Stimulated activated CD4-positive, alpha-beta T cell treated with anti-CD3 and anti-CD28 coated beads, Interleukin-15, amount 100 ng/mL, for 24 hours (primary cell): ENCODE results near the gene MVD.

Experiments
- DNase-seq: peaks from one replicate; pipeline ENCODE4 v3.0.0-alpha.2; 2020

Gene MVD

DNA sequence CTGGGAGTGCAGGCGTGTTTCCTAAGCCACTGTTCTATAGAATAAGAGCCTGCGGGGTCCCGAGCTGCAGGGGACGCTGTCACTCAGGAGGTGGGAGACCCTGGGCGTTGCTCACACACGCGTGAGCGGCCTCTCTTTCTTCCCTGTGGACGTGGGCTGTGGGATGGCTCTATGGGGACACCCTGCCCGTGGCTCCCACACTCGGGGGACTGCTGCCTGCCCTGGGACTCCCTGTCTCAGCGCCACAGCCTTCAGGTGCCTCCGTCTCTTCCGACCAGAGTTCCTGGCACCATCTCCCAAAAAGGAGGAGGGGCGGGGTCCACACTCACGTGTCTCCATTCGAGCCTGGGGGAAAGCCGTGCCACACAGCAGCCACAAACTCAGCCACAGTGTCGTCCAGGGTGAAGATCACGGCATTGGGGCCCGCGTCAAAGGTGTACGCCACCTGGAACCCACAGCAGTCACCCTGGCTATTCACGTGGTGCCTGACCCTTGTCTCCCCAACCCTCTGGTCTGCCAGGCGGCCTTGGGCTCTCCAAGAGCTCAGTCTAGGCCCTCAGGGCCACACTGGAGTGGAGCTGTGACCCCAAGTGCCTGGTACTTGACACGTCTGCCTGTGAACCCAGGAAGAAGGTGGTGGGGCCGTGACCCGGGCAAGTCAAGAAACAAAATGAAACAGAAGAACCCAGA lies 8.4 kb downstream of the MVD start:
- DNase-seq: no peak

DNA sequence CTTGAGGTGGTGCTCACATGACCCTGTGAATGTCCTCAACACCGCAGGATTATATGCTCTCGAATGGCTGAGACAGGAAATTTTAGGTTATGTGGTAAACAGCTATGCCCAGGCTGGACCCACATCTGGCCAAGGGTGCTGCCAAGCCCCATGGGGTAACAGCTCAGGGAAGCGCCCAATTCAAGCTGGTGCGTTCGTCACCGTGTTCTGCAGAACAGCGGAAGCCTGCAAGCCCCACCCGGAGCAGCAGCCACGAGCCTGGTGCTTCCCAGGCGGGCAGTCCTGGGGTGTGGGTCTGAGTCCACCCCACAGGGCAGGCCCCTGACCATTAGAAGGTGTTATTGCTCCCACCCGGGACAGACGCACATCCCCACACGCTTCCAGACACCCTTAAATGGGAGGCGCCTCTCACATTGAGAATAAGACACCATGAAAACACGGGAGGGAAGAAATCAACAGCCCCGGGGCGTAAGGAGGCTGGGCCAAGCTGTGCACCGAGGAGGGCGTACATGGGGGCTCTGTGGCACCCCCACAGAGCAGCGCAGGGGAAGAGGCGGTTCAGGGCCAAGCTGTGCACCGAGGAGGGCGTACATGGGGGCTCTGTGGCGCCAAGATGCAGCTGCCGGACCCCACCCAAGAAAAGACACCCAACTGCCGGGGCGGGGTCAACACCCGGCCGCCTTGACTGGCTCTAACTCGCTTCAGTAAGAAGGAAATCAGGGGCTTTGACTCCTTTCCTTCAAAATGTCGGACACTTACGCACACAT lies 9.1 kb downstream of the MVD start:
- DNase-seq: no peak

DNA sequence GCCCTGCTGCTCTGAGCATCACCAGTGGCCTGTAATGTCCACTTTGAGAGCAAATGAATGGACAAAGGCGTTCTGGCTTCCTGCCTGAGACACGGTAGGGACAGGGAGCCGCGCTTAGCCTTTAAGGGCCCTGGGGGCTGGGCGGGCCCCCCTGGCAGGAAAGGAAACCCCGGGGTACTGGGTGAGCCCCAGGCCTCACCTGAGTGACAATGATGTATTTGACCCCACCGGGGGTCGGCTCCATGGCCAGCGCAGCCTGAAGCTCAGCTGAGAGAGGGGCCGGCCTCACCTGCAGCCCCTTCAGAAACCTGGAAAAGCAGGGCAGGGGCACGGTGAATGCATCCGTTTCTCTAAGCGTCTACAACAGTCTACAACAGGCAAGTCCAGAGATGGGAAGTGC lies 9.8 kb downstream of the MVD start:
- no peak for DNase-seq

GRCh38 chr16:88652762-88653063 lies 10.2 kb downstream of the MVD start:
- DNase-seq: no peak

GRCh38 chr16:88651989-88652761 lies 10.7 kb downstream of the MVD start:
- no peak for DNase-seq

- DNase-seq: peak; percentile 91
Observed at GRCh38 chr16:88651276-88651988, 11.5 kb downstream of the MVD start.

- peak; percentile 92 for DNase-seq
Observed at GRCh38 chr16:88650749-88651275, 12.1 kb downstream of the MVD start, which contains the start of gene CYBA. Gene CYBA, minus strand, starts transcription at chr16:88651053. Its CDS starts 40 bp downstream, at chr16:88651013.

GRCh38 chr16:88649924-88650748 lies 12.8 kb downstream of the MVD start:
- DNase-seq: peak; percentile 58

GRCh38 chr16:88649195-88649923 lies 13.5 kb downstream of the MVD start:
- DNase-seq: no peak

GRCh38 chr16:88647178-88648070 lies 15.5 kb downstream of the MVD start:
- no peak for DNase-seq

DNA sequence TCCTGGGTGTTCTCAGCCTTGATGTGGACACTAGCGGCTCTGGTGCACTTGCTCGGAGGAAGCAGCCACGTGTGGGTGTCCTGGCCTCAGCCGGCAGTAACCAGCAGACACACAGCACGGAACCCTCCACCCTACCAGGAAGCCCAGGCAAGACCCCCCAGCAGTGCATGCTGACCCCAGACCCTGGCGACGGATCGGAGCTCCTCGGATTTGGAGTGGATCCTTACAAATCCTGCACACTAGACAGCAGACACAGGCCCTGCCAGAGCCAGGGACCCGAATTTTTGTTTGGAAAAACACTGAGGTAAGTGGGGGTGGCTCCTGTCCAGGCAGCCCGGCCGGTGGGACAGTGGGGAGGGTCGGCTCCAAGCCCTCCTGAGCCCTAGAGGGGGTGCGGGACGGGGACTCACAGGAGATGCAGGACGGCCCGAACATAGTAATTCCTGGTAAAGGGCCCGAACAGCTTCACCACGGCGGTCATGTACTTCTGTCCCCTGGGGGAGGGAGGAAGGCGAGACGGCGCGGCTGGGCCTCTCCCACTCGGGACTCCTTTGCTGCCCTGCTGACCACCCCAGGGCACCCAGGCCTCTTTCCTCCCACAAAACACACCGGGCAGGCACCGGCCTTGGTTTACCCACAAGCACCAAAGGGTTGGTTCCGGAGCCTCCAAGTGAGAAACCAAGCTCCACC lies 16.4 kb downstream of the MVD start:
- no peak for DNase-seq

DNA sequence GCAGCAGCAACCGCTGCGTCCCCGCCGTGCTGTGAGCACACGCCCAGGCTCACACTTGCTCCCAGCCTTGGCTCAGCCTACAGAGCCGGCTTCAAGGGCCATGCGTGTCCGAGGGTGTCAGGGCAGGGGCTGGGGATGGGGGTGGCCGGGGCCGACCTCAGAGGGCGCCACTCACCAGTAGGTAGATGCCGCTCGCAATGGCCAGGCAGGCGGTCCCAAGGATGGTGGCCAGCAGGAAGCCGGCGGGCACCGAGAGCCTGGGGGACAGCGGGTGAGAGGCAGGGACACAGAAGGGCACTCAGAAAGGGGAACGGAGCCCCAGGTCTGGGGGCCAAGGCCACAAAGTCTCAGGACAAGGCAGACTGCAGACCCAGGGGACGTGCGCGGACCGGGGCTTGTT lies 16.9 kb downstream of the MVD start:
- DNase-seq: no peak

DNA sequence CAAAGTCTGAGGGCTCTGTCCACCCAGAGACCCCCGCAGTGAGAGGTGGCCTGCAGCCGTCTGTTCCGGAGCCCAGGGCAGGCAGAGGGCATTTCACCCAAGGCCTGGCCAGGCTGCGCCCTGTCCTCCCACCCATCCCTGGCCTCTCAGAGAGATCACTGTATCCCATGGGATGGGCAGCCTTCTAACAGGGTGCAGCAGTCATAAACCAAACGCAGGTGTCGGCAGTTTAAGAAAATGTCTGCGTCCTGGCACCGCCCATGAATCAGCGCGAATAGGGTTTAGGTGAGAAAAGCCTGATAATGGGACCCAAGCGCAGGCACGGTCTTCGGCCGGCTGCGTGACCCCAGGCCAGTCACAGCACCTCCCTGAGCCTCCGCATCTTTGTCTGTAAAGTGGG lies 17.4 kb downstream of the MVD start:
- no peak for DNase-seq

DNA sequence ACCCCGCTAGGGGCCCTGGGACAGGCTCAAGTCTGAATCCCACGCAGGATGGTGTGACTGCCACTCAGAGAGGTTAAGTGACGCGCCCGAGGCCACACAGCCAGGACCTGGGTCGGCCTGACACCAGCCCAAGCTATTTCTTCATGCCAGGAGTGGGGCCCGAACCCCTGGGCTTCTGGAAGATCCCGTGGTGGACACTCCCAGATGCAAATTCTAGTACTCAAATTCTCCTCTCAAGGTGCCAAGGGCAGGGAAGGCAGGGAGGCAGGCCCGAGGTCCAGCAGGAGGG lies 19.3 kb downstream of the MVD start:
- no peak for DNase-seq

DNA sequence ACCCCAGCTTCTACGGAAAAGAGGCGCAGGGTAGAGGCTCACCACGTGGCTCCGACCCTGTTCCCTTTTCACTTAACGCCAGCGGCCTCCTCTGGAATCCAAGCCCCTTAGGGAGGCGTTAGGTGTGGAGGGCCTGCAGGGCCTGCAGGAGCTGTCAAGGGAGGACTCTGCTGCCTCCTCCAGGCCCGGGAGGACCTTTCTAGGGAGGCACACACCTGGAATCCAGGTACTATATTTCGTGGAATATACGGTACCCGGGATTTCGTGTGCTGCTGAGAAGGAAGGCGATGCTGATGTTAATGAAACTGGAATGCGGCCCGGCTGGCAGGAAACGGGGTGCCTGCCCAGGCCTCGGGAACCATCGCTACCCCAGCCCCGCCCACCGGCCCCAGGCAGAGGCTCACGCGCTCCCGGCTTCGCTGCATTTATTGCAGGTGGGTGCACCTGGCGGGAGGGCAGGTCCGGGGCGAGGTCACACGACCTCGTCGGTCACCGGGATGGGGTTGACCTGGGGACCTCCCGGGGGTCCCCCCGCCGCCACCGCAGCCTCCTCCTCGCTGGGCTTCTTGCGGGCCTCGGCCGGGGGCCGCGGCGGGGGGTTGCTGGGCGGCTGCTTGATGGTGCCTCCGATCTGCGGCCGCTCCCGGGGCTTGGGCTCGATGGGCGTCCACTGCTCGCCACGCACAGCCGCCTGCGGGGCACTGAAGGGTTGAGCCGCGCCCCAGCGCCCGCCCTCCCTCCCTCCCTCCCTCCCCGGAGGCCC lies 19.8 kb downstream of the MVD start:
- DNase-seq: peak; percentile 11

- DNase-seq: peak; percentile 11
Observed at GRCh38 chr16:88640498-88641247, 22.2 kb downstream of the MVD start.

DNA sequence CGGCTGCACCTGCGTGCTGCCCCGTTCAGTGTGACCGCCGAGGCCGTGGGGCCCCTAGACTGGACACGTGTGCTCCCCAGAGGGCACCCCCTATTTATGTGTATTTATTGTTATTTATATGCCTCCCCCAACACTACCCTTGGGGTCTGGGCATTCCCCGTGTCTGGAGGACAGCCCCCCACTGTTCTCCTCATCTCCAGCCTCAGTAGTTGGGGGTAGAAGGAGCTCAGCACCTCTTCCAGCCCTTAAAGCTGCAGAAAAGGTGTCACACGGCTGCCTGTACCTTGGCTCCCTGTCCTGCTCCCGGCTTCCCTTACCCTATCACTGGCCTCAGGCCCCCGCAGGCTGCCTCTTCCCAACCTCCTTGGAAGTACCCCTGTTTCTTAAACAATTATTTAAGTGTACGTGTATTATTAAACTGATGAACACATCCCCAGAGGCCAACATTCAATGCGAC lies 22.8 kb downstream of the MVD start:
- no peak for DNase-seq
